ENCODE measurements around the gene MAP7.

DNA sequence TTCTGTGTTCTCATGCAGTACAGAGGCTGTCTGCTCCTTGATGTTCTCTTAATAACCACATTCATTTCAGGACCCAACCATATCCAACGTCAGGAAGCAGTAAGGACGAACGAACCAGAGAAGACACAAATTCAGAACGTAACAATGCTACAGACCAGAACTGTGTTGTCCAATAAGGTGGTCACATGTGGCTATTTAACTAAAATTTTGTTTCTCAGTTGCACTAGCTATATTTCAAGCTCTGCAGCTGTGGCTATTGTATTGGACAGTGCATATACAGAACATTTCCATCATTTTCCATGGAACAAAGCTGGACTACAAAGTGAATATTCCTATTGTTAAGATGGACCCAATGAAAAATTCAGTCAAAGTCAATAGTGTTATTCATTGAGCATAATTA, 27.0 kb downstream of the MAP7 start:
- TF ChIP-seq POLR2A (IDR thresholded peaks at IDR 0.05), result no peak
- TF ChIP-seq, protein P1, sequence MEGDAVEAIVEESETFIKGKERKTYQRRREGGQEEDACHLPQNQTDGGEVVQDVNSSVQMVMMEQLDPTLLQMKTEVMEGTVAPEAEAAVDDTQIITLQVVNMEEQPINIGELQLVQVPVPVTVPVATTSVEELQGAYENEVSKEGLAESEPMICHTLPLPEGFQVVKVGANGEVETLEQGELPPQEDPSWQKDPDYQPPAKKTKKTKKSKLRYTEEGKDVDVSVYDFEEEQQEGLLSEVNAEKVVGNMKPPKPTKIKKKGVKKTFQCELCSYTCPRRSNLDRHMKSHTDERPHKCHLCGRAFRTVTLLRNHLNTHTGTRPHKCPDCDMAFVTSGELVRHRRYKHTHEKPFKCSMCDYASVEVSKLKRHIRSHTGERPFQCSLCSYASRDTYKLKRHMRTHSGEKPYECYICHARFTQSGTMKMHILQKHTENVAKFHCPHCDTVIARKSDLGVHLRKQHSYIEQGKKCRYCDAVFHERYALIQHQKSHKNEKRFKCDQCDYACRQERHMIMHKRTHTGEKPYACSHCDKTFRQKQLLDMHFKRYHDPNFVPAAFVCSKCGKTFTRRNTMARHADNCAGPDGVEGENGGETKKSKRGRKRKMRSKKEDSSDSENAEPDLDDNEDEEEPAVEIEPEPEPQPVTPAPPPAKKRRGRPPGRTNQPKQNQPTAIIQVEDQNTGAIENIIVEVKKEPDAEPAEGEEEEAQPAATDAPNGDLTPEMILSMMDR (IDR thresholded peaks at IDR 0.05), result no peak
